WTC11 (cell line): ENCODE data around the gene DSTYK.

Source experiments
- CTCF ChIP-seq: fragments of 200-600 bp; IDR thresholded peaks from 2 replicates; pipeline ENCODE4 v1.8.0; 2022; ENCODE audit warnings: antibody characterized with exemption
- IRF1 ChIP-seq: sonication (generic); formaldehyde crosslinking; IDR thresholded peaks from 2 replicates; pipeline ENCODE4 v1.8.0; 2023; ENCODE audit warnings: missing genetic modification reagents
- JUN ChIP-seq: sonication (generic); formaldehyde crosslinking; IDR thresholded peaks from 2 replicates; pipeline ENCODE4 v1.8.0; 2023; ENCODE audit warnings: mild to moderate bottlenecking, missing genetic modification reagents
- MAX ChIP-seq: sonication (generic); formaldehyde crosslinking; IDR thresholded peaks from 2 replicates; pipeline ENCODE4 v1.8.0; 2022; ENCODE audit warnings: mild to moderate bottlenecking, missing genetic modification reagents
- NFYB ChIP-seq: sonication (generic); formaldehyde crosslinking; conservative IDR thresholded peaks from 2 replicates; pipeline ENCODE4 v1.8.0; 2022; ENCODE audit warnings: low read depth, missing genetic modification reagents
- PRDM15 ChIP-seq: sonication (generic); formaldehyde crosslinking; IDR thresholded peaks from 2 replicates; pipeline ENCODE4 v1.8.0; 2022; ENCODE audit warnings: missing genetic modification reagents
- ZNF512 ChIP-seq: sonication (generic); formaldehyde crosslinking; IDR thresholded peaks from 2 replicates; pipeline ENCODE4 v1.8.1; 2022; ENCODE audit warnings: missing genetic modification reagents, borderline replicate concordance

GRCh38 chr1:205168291-205168690 lies 43.2 kb downstream of the DSTYK start:
- TF ChIP-seq CTCF = no peak
- no peak for TF ChIP-seq NFYB (CRISPR knock-in tag)
- TF ChIP-seq ZNF512 = no peak
- no peak for TF ChIP-seq JUN (CRISPR knock-in tag)
- no peak for TF ChIP-seq PRDM15 (CRISPR knock-in tag)
- TF ChIP-seq IRF1 (CRISPR knock-in tag) = no peak
- no peak for TF ChIP-seq MAX (CRISPR knock-in tag)
